NCI-H2171 treated with DMSO at 0.1 percent for 48 hours (cell line): ENCODE measurements around the gene ARID5B.
"Not testable (repeated sequence)": the region's sequence is repeated elsewhere in the genome, so short reads cannot be mapped to it uniquely, and the experiment has no call there.

Source experiments
- DNase-seq: peaks from one replicate; lab custom pipeline; 2025; lab: John Stamatoyannopoulos, UW

The ARID5B gene

GRCh38 chr10:61964949-61965702 is 63.6 kb downstream of the ARID5B start:
- no peak for DNase-seq

GRCh38 chr10:61965703-61966395 is 64.3 kb downstream of the ARID5B start:
- DNase-seq: no peak

GRCh38 chr10:61967298-61967697 is 65.8 kb downstream of the ARID5B start:
- DNase-seq: no peak

DNA sequence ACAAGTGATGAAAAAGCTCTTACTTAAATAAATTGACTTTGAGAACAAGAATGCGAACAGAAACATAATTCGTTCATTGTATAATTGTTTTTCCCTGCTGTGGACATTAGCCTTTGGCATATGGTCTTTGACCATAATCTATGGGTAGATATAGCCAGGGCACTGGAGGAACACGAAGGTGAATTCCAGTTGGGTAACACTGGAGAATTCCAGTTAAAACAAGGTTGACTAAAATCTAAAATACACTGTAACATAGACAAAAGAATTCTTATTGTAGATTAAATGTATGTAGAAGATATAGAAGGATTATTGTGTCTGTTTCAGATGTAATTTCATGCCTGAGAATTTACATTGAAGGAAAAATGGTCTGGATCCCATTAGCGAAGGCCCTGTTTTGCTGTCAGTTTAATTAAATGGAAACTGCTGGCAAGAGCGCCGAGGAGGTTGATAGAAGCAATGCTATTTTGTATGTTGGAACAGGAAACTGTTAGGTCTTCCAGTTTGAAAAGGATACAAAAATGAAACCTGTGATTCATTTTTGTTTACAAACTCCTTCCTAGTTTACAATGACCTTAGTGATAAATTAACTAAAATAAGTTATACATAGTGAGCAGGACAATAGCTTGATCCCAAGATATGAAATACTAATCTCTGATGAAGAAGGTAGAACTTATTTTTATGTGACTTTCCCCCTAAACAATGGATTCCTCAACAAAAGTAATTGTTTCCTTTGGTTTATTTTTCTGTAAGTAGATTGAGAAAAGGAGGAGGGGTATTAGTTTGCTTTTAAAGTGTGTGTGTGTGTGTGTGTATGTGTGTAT is 68.9 kb downstream of the ARID5B start:
- DNase-seq: no peak

DNA sequence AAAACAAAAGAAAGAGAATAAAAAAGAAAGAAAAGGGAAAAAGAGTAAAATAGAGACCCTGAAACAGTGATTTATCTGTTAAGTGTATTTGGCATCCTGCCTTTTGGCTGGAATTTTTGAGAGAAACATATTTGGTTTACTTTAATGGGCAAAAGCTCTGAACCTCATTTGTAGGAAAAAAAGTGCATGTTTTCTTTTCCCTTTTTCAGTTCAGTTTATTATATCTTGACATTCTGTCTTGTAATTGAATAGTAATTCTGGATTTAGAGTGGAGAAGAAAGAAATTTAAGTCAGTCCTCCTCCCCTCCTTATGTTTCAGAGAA is 69.5 kb downstream of the ARID5B start:
- no peak for DNase-seq

DNA sequence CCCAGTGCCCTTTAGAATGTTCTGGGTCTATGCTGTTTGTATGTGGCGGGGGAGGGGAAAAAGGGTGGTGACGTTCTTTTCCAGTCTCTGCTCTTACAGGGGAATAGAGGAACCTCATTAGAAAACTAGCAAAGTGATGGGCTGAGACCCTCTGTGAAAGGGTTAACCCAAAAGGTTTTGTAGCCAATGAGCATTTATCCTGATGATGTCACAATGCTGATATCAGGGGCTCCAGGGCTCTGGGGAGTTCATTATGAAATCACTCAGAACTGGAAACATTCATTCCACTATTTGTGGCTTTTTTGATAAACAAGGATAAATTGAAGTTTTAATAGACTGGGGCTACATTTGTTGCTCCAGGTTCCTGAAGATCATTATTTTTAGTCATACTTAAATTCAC is 71.7 kb downstream of the ARID5B start:
- DNase-seq: no peak

DNA sequence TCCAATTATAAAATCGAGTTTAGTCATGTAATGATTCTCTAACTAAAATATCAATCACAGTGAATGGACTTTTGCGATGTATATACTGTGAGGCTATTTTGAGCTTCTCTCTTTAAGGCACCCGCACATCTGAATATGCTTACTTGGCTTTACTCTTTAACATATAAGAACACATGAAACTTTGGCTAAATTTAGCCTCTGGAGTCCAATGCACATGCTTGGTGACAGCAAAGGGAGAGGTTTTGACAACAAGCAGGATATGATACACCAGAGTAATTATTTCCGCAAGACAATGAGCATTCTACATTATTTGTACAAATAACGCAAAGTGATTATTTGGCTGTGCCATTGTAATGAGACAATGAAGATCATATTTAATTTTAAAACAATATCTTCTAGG is 72.4 kb downstream of the ARID5B start:
- DNase-seq: no peak

DNA sequence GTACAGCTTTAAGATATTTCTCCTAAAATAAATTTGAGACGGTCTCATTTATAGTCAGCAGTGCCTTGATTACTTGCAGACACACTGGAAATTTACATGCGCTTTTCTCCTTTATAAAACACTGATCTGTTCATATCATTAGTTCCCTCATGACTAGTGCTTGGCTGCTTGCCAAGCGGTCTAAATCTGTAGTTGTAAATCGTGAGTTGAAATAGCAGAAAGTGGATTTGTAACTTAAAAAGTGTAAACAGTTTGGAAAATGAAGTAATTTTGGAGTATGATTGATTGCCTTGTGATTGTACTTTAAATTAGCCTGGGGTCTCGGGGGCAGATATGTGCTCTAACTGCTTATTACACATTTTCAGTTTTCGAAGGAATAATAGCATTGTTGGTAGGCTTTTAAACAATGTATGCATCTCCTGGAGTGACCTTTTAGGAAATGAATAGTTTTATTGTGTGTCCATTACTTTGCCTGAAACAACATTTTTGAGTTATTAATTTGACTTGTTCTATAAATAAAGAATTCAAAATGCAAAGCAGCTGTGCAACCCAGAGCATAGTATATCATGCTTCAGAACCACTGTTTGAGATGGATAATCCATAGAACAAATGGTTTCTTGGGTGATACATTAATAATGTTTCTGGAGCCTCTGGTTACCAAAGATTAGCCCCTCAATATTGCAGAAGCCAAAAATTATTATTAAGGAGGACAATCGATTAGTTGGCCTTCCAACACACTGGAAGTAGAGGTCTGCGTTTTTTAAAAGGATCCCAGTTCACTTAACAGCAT is 73.3 kb downstream of the ARID5B start:
- DNase-seq: peak; percentile 5

- DNase-seq: peak; percentile 36
Measured at GRCh38 chr10:61975391-61975932, 74.0 kb downstream of the ARID5B start.

- not testable (repeated sequence) for DNase-seq
Measured at GRCh38 chr10:61976951-61977721, 75.6 kb downstream of the ARID5B start.

GRCh38 chr10:61978965-61979364 is 77.5 kb downstream of the ARID5B start:
- no peak for DNase-seq

DNA sequence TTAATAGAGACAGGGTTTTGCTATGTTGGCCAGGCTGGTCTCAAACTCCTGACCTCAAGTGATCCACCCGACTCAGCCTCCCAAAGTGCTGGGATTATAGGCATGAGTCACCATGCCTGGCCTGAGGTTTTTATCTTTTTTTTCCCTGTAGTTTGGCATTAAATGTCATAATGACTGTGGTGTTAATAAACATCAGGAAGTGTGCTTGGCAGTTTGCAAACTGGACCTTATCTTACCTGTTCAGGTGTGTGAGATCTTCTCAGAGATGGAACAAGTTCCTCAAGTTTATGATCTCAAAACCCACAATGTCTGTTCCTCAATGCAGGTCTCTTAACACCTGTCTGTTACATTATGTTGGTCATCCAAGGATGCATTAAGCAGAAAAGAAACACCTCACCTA is 80.0 kb downstream of the ARID5B start:
- DNase-seq: no peak

- no peak for DNase-seq
Measured at GRCh38 chr10:61983255-61983654, 81.8 kb downstream of the ARID5B start.

- DNase-seq: no peak
Measured at GRCh38 chr10:61984803-61985418, 83.4 kb downstream of the ARID5B start.

DNA sequence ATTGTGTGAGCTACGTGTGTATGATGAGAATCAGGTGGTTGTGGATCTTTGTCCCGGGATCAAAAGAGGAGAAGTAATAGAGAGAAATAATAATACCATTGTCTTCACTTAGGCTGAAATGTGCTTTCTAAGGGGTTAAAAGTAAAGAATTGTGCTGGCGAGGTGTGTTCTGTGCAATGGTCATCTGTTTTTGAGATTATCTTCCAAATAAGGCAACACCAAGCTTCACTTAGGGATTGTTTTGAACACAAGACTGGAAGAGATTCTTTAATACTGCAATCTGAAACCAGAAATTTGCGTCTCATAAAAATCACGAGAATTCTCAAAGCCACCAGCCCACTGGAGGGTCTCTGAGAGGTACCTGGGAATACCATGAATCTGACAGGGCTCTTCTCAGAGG is 84.2 kb downstream of the ARID5B start:
- no peak for DNase-seq

- no peak for DNase-seq
Measured at GRCh38 chr10:61986382-61986781, 84.9 kb downstream of the ARID5B start.

DNA sequence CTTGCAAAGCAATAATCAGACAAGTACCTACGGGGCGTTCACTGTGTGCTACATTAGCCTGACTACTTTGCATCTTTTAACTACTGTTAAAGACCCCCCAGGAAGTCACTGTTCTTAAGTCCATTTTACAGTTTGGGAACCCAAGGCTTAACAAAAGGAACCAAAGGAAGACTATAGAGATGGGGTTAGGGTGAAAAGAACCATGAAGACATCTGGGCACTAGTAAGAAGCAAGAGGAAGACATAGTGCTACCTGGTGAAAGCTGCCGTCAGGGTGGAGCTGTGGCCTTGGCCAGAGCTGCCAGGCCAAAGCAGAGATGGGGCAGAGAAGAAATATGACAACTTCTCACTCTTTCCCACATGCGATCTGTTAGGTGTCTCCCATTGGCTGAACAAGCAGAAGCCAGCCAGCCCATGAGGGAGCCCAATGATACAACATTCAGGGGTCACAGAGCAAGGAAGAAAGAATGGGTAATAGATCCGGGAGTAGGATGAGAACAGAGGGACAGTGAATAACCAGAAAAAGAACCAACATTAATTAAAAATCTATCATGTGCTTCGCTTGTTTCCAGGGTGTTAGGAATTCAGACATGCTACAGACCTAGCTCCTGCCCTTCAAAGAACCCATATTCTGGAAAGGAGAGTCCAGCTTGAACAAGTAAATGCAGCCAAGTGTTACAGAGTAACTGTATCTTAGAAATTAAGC is 85.4 kb downstream of the ARID5B start:
- no peak for DNase-seq

- no peak for DNase-seq
Measured at GRCh38 chr10:61987537-61987936, 86.0 kb downstream of the ARID5B start.

DNA sequence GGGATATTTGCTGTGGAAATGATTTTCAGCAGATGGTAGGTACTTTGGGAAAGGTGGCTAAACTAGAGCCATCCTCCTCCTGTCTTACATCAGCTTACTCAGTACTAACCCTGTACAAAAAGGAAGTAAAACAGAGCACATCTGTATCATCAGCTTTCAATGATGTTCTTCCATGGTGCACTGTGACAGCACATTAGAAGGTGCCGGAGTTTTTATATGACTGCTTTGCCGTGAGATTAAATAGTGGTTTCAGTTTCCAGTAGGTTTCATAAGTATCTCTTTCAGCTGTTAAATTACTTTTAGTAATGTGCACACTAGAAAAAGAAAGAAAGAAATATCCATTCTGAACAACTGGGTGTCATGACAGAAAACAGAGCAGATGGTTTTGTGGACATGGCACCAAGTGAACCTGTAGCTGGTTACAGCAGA is 86.5 kb downstream of the ARID5B start:
- peak; percentile 9 for DNase-seq
